HepG2 (cell line): ENCODE results near the gene FUT8. TPM values are rescaled to one million over a fixed set of nuclear protein-coding genes. Genes with fewer than 3 reads are reported as not detected.
"Not testable (repeated sequence)": the region's sequence is repeated elsewhere in the genome, so short reads cannot be mapped to it uniquely, and the experiment has no call there.

Experiments
- ATAC-seq: fragments of 200-7000 bp; cut with Tn5 transposase; 3 replicates; pipeline ENCODE4 v1.9.1; 2020; ENCODE audit warnings: mild to moderate bottlenecking, moderate library complexity
- BruUV-seq: library from RNA; stranded (reverse); fragments of 400-500 nt; replicated peaks from 2 replicates; lab custom pipeline; 2021; lab: Mats Ljungman, UMichigan
- CTCF ChIA-PET: fragments of 300-600 bp; formaldehyde crosslinking; extraction: SDS; loops from one replicate; lab custom pipeline; 2021; ENCODE audit warnings: low total read pairs, inconsistent platforms, low intra/inter-chr PET ratio; lab: Yijun Ruan, JAX
- POLR2A ChIA-PET: fragments of 350-600 bp; sonication (Branson Sonifier 250); formaldehyde crosslinking; loops from one replicate; lab custom pipeline; 2020; ENCODE audit warnings: antibody characterized with exemption, inconsistent platforms; lab: Yijun Ruan, JAX
- DNase-seq: peaks from one replicate; pipeline ENCODE4 v3.0.0-alpha.2; 2015; ENCODE audit warnings: low spot score
- FAIRE-seq: peaks from 3 replicates; lab custom pipeline; 2011; peaks lifted over from hg19 to GRCh38; lab: Jason Lieb, UNC
- H2AFZ ChIP-seq: one replicate; pipeline ENCODE4 v1.6.1; 2011; ENCODE audit warnings: low read length, inconsistent platforms
- H3K27ac ChIP-seq: fragments of 300-600 bp; 3 replicates; pipeline ENCODE4 v1.8.0; 2011; ENCODE audit warnings: mixed run types, mild to moderate bottlenecking, mixed read lengths, low read length, inconsistent platforms; ENCODE audit not compliant: insufficient read depth; ENCODE audit errors: extremely low read length
- H3K27me3 ChIP-seq, 2 experiments: fragments of 200-600 bp in 1 of 2; 2 replicates in 1 of 2; 3 replicates in 1 of 2; pipeline versions ENCODE4 v1.6.0 to v1.8.0; 2011; ENCODE audit warnings: low read length in 2 of 2, mild to moderate bottlenecking in 2 of 2, moderate library complexity in 2 of 2, inconsistent platforms in 1 of 2; ENCODE audit not compliant: insufficient read depth in 2 of 2, control insufficient read depth in 1 of 2
- H3K36me3 ChIP-seq, 2 experiments: fragments of 200-600 bp in 1 of 2; replicated peaks in 1 of 2; 2 replicates in 1 of 2; 3 replicates in 1 of 2; pipeline versions ENCODE4 v1.5.1 to v1.8.0; 2011; ENCODE audit warnings: low read length in 2 of 2, inconsistent platforms in 1 of 2; ENCODE audit not compliant: insufficient read depth in 2 of 2, control insufficient read depth in 1 of 2
- H3K4me1 ChIP-seq: 2 replicates; pipeline ENCODE4 v1.5.1; 2012; ENCODE audit warnings: low read length, inconsistent platforms; ENCODE audit not compliant: insufficient read depth
- H3K4me2 ChIP-seq: 2 replicates; pipeline ENCODE4 v1.6.0; 2011; ENCODE audit warnings: low read depth, low read length, inconsistent platforms
- H3K4me3 ChIP-seq, 3 experiments: fragments of 200-600 bp in 1 of 3; sonication (generic), shearing (Covaris generic) in 1 of 3; replicated peaks in 1 of 3; 2 replicates each; pipeline ENCODE4 v1.5.1; 2011 to 2016; ENCODE audit warnings: low read length in 3 of 3, inconsistent platforms in 2 of 3, low read depth in 2 of 3, mild to moderate bottlenecking in 2 of 3, control low read depth in 1 of 3, mixed read lengths in 1 of 3; ENCODE audit not compliant: insufficient read depth in 1 of 3
- H3K79me2 ChIP-seq: one replicate; pipeline ENCODE4 v1.6.1; 2011; ENCODE audit warnings: low read length, inconsistent platforms; ENCODE audit not compliant: insufficient read depth
- H3K9ac ChIP-seq: 2 replicates; pipeline ENCODE4 v1.6.0; 2011; ENCODE audit warnings: mild to moderate bottlenecking, low read depth, low read length, inconsistent platforms; ENCODE audit not compliant: insufficient read depth
- H3K9me3 ChIP-seq: 2 replicates; pipeline ENCODE4 v1.5.1; 2012; ENCODE audit warnings: mild to moderate bottlenecking, low read length
- H4K20me1 ChIP-seq: 2 replicates; pipeline ENCODE4 v1.6.0; 2011; ENCODE audit warnings: inconsistent platforms, mild to moderate bottlenecking, low read length, moderate library complexity; ENCODE audit not compliant: insufficient read depth
- GFI1 ChIP-seq: sonication (generic); formaldehyde crosslinking; IDR thresholded peaks from 2 replicates; pipeline ENCODE4 v1.5.0; 2020; ENCODE audit warnings: missing genetic modification reagents, mild to moderate bottlenecking, borderline replicate concordance
- IKZF1 ChIP-seq: fragments of 450-650 bp; IDR thresholded peaks from 2 replicates; pipeline ENCODE4 v1.7.1; 2016
- KLF15 ChIP-seq: sonication (generic); formaldehyde crosslinking; IDR thresholded peaks from 2 replicates; pipeline ENCODE4 v1.8.1; 2023; ENCODE audit warnings: borderline replicate concordance, mild to moderate bottlenecking, inconsistent platforms, missing genetic modification reagents, mixed read lengths
- MAZ ChIP-seq, 2 experiments: sonication (generic) in 1 of 2; formaldehyde crosslinking in 1 of 2; IDR thresholded peaks; 2 replicates each; pipeline versions ENCODE4 v1.5.0 to v1.6.1; 2012 to 2020; ENCODE audit warnings: low read depth in 2 of 2, mild to moderate bottlenecking in 2 of 2, borderline replicate concordance in 1 of 2, improper control_type of control experiment in 1 of 2, low read length in 1 of 2, missing genetic modification reagents in 1 of 2, moderate library complexity in 1 of 2
- MTA1 ChIP-seq: sonication (generic); formaldehyde crosslinking; IDR thresholded peaks from 2 replicates; pipeline ENCODE4 v1.4.0; 2020; ENCODE audit warnings: missing genetic modification reagents, mild to moderate bottlenecking, borderline replicate concordance
- ZNF263 ChIP-seq: sonication (generic); formaldehyde crosslinking; IDR thresholded peaks from 2 replicates; pipeline ENCODE4 v1.4.0; 2020; ENCODE audit warnings: missing genetic modification reagents
- ZNF432 ChIP-seq: sonication (generic); formaldehyde crosslinking; IDR thresholded peaks from 2 replicates; pipeline ENCODE4 v1.5.0; 2020; ENCODE audit warnings: missing genetic modification reagents, mild to moderate bottlenecking, borderline replicate concordance
- ZNF589 ChIP-seq: sonication (generic); formaldehyde crosslinking; conservative IDR thresholded peaks from 2 replicates; pipeline ENCODE4 v1.8.0; 2022; ENCODE audit warnings: mild to moderate bottlenecking, moderate library complexity, missing genetic modification reagents
- WGBS: methylation state at CpG from one replicate; pipeline ENCODE4 v1.1.6; 2017; ENCODE audit warnings: low lambda C conversion rate; 5-methylcytosine and 5-hydroxymethylcytosine counted together
- in situ Hi-C: cut with HindIII; loops from 2 replicates; pipeline ENCODE4 v1.10.0; 2017; ENCODE audit warnings: low pct_unique_long_range_greater_than_20kb; ENCODE audit not compliant: extremely low pct_ligation_motif_present
- intact Hi-C: fragments of 100-400 bp; cut with micrococcal nuclease; formaldehyde crosslinking; loops from one replicate; pipeline ENCODE4 v1.10.0; 2022; ENCODE audit not compliant: unreplicated experiment
- polyA plus RNA-seq, 8 experiments: library from polyadenylated mRNA; depleted of rRNA in 3 of 8; stranded (reverse) in 7 of 8; unstranded in 1 of 8; fragments of >200 nt; fragmentation: Illumina TruSeq in 4 of 8; extraction: Trizol in 4 of 8; gene quantifications; 2 replicates each; pipeline versions ENCODE4 v1.2.1 to v1.2.3, GENCODE V29; 2011 to 2016; ENCODE audit warnings: low read depth in 4 of 8, missing spikeins in 1 of 8, mixed read lengths in 1 of 8; ENCODE audit not compliant: insufficient read depth in 1 of 8
- total RNA-seq, 5 experiments: library from RNA; depleted of rRNA; stranded (reverse); fragments of >200 nt; fragmentation: Illumina TruSeq; extraction: Trizol; gene quantifications; 2 replicates each; pipeline ENCODE4 v1.2.3, GENCODE V29; 2016; ENCODE audit warnings: low read depth in 1 of 5
- TF ChIP-seq, protein P1 (sequence below): sonication (generic); formaldehyde crosslinking; IDR thresholded peaks from 2 replicates; pipeline ENCODE4 v1.4.0; 2020; ENCODE audit warnings: mild to moderate bottlenecking, missing genetic modification reagents, borderline replicate concordance

The FUT8 gene
- total and polyA plus RNA-seq, 2 of the 13 experiments (the other 11 are each of a cell fraction or from before 2014, with no cell fraction given), result 9.3 to 17.5 TPM

DNA sequence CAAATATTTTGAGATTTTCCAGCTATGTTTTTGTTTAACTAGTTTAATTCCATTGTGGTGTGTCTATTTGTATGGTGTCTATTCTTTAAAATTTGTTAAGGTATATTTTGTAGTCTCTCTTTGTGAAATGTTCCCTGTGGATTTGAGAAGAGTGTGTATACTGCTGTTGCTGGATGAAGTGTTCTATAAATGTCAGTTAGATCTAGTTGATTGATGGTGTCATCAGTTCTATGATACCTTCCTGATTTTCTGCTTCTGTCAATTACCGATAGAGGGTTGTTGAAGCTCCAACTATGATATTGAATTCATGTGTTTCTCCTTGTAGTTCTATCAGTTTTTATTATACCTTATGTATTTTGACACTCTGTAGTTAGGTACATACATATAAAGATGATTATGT lies 53.1 kb downstream of the FUT8 start (continued):
- TF ChIP-seq ZNF432 (CRISPR knock-in tag) (no peak), ZNF589 (CRISPR knock-in tag) (no peak), MTA1 (CRISPR knock-in tag) (no peak)

DNA sequence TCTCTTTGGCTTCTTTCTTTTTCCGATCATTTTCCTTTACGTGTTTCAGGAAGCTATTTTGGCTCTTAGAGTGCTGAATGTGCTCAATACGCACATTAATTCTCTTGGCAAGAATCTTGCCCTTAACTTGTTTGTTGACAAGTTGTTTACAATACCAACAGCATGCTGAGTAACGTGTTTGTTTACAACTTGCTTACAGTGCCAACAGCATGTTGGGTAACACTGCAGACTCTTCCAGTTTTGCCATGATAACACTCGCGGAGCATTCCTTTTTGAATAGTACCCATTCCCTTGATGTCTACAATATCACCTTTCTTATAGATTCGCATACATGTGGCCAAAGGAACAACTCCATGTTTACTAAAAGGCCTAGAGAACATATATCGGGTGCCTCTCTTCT lies 55.4 kb downstream of the FUT8 start:
- H3K27me3 ChIP-seq, FAIRE-seq, H3K79me2 ChIP-seq, ATAC-seq, H3K4me3 ChIP-seq, H4K20me1 ChIP-seq, in situ Hi-C loops, intact Hi-C loops, POLR2A ChIA-PET, H3K9me3 ChIP-seq, DNase-seq, H3K4me2 ChIP-seq, H3K36me3 ChIP-seq, H3K9ac ChIP-seq, CTCF ChIA-PET, H3K27ac ChIP-seq, BruUV-seq, H2AFZ ChIP-seq: not testable (repeated sequence)
- WGBS, result 97% methylated on average over 8 of the region's 8 CpGs
- H3K4me1 ChIP-seq, result peaks cover 14% of the 10 kb centered on the region

DNA sequence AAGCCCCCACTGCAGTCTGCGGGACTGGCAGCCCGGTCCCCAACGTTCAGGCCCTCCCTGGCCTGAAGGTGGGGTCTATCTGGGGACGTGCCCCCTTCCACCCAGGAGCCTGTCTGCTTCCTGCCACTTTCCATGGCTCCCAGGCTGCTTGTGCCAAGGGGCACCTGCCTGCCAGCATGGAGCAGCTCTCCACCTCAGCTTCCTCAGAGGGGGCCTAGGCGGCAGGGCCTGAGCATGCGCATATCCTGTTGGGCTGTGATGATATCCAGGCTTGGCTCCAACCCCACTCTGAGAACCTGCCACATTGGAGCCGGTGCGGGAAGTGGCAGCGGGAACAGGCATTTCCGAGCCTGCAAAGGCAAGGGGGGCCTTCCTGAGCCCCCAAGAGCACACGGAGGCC lies 57.4 kb downstream of the FUT8 start:
- POLR2A ChIA-PET, result no interaction called here
- WGBS, result 100% methylated on average over 1 of the region's 11 CpGs
- intact Hi-C loops, result no loop called here
- no peak overlapping the region for H2AFZ ChIP-seq
- H3K9me3 ChIP-seq, result no peaks in the 10 kb centered on the region
- H4K20me1 ChIP-seq, result no peaks in the 10 kb centered on the region
- H3K36me3 ChIP-seq, result no peaks in the 10 kb centered on the region
- H3K27me3 ChIP-seq, result no peaks in the 10 kb centered on the region
- in situ Hi-C loops, result no loop called here
- no peak overlapping the region for H3K27ac ChIP-seq
- peaks cover 14% of the 10 kb centered on the region for H3K4me1 ChIP-seq
- no peaks in the 10 kb centered on the region for H3K79me2 ChIP-seq
- ATAC-seq (no peak; the same call in 2 of the 3 replicates), FAIRE-seq (no peak), DNase-seq (no peak)
- no TSS peak for BruUV-seq
- CTCF ChIA-PET, result no interaction called here
- H3K4me2 ChIP-seq, result no peak overlapping the region
- H3K9ac ChIP-seq, result no peak overlapping the region
- TF ChIP-seq ZNF263 (CRISPR knock-in tag) (no peak), GFI1 (CRISPR knock-in tag) (no peak), MAZ (IDR thresholded peaks at IDR 0.05; ENCODE audit: borderline replicate concordance, low read depth, low read length) (no peak), MAZ (CRISPR knock-in tag; IDR thresholded peaks at IDR 0.05; ENCODE audit: low read depth) (no peak), KLF15 (CRISPR knock-in tag) (no peak), IKZF1 (no peak)
- TF ChIP-seq, protein P1, sequence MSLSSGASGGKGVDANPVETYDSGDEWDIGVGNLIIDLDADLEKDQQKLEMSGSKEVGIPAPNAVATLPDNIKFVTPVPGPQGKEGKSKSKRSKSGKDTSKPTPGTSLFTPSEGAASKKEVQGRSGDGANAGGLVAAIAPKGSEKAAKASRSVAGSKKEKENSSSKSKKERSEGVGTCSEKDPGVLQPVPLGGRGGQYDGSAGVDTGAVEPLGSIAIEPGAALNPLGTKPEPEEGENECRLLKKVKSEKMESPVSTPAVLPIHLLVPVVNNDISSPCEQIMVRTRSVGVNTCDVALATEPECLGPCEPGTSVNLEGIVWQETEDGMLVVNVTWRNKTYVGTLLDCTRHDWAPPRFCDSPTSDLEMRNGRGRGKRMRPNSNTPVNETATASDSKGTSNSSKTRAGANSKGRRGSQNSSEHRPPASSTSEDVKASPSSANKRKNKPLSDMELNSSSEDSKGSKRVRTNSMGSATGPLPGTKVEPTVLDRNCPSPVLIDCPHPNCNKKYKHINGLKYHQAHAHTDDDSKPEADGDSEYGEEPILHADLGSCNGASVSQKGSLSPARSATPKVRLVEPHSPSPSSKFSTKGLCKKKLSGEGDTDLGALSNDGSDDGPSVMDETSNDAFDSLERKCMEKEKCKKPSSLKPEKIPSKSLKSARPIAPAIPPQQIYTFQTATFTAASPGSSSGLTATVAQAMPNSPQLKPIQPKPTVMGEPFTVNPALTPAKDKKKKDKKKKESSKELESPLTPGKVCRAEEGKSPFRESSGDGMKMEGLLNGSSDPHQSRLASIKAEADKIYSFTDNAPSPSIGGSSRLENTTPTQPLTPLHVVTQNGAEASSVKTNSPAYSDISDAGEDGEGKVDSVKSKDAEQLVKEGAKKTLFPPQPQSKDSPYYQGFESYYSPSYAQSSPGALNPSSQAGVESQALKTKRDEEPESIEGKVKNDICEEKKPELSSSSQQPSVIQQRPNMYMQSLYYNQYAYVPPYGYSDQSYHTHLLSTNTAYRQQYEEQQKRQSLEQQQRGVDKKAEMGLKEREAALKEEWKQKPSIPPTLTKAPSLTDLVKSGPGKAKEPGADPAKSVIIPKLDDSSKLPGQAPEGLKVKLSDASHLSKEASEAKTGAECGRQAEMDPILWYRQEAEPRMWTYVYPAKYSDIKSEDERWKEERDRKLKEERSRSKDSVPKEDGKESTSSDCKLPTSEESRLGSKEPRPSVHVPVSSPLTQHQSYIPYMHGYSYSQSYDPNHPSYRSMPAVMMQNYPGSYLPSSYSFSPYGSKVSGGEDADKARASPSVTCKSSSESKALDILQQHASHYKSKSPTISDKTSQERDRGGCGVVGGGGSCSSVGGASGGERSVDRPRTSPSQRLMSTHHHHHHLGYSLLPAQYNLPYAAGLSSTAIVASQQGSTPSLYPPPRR (CRISPR knock-in tag), result no peak
- TF ChIP-seq, all 625 proteins: peak for 0
- H3K4me3 ChIP-seq, result no peak overlapping the region
